Activated CD4-positive, alpha-beta T cell treated with anti-CD3 and anti-CD28 coated beads, Interleukin-2, amount 50 U/mL, for 24 hours (primary cell): Measurements from ENCODE around the gene HOOK2.
A peak's percentile ranks its signal among the peaks of the same experiment; 100 is the strongest.

ENCODE experiments used
- DNase-seq, 2 donors: peaks; one replicate each; pipeline ENCODE4 v3.0.0-alpha.2; 2020; ENCODE audit warnings: low read depth in 1 of 2, low spot score in 1 of 2

Gene HOOK2

DNA sequence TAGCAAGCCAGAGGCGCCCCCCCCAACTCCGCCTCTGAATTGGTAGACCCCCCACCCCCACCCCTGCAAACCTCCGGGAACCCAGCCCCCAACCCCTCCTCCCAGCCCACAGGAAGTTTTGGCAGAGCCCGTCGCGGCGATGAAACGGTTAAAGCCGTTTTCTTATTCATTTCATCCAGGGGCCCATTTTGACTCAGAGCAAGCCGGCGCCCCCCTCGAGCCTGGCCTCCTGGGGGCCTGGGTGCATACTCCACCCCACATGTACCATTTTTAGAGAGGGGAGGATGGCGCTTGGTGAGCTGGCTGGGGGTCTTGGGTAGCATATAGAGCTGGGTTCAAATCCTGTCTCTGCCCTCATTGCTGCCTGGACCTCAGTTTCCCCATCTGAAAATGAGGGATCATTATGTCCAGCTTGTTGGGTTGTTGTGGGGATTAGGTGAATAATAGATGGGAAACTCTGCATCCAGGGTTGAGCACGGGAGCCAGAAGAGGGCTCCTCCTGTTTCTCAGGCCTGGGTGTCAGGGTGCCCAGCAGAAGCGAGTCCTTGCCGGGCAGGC lies 8.0 kb upstream of the HOOK2 start:
- no peak for DNase-seq

DNA sequence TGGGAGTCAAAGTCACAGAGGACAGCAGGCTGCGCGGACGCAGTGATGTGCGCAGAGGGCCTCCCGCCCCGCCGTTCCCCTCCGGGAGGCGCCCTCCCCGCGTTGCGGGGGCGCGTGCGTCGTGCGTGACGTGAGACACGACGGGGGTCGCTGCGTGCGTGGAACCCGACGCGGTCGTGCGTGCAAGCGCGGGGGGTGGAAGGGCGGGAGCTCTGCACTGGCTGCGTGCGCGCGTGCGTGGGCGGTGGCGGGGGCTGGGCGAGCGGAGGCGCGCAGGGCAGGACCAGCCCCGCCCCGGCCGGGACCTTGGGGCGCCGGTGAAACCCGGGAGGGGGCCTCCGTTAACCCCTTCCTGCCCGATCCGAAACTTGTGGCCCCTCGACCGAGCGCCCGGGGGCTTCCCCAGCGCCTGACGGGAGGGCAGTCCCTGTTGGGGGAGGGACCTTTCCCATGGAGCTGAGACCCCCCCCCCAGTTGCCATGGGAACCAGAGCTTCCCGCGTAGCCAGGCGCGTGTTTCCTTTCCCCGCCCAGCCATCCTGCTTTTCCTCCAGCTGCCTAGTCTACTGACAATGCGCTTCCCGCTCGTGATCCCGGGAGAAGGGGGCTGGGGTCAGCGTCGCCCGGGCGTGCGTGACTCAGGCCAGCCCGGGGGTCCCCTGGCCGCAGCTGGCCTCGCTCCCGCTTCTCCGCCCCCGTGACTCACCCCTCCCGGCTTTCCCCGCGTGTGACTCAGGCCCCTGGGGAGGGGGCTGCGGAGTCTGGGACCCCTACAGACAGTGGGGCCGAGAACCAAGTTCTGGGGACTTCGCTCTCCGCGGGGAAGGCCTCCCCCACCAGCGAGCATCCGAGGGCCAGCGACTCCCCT lies 7.3 kb upstream of the HOOK2 start:
- DNase-seq, result peak; percentile 76 to 78

DNA sequence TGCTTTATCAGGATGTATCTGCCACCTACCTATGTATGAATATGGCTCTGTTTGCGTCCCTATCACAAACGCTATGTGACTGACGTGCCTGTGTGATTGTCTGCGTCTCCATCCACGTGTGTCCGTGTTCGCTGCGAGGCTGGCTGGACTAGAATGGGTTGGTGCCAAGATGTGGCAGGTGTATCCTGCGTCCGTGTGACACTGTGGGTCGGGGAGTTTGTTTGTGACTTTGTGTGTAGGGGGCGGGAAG lies 6.7 kb upstream of the HOOK2 start:
- DNase-seq, result no peak

DNA sequence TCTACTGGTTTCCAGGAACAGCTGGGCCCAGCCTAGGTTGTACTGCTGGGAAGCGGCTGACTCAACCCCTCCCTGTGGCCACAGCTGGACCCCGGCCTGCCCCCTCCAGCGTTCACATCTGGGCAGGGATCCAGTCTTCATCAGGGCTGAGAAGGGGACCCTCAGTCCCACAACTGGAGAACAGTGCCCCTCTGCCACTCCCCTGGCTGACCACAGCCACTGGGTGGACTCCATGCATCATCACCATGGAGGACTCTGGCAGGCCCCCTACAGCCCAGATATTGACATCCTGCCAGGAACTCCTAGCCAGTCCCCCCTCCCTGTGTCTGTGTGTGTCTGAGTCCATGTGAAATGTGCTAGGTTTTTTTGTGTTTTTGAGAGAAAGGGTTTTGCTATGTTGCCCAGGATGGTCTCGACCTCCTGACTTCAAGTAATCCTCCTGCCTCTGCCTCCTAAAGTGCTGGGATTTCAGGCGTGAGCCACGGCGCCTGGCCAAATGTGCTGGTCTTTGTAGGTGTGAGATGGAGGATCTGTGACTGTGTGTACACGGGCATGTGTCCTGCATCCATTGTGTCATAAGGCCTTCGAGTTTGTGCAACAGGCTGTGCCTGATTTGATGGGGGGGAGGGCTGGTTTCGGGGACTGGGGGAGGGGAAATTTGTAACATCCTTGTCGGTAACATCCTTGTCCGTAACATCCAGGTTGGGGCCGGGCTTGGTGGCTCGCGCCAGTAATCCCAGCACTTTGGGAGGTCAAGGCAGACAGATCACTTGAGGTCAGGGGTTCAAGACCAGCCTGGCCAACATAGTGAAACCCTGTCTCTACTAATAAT lies 4.0 kb upstream of the HOOK2 start:
- DNase-seq, result no peak

- DNase-seq, result no peak
Measured at GRCh38 chr19:12778905-12779161, 3.5 kb upstream of the HOOK2 start.

DNA sequence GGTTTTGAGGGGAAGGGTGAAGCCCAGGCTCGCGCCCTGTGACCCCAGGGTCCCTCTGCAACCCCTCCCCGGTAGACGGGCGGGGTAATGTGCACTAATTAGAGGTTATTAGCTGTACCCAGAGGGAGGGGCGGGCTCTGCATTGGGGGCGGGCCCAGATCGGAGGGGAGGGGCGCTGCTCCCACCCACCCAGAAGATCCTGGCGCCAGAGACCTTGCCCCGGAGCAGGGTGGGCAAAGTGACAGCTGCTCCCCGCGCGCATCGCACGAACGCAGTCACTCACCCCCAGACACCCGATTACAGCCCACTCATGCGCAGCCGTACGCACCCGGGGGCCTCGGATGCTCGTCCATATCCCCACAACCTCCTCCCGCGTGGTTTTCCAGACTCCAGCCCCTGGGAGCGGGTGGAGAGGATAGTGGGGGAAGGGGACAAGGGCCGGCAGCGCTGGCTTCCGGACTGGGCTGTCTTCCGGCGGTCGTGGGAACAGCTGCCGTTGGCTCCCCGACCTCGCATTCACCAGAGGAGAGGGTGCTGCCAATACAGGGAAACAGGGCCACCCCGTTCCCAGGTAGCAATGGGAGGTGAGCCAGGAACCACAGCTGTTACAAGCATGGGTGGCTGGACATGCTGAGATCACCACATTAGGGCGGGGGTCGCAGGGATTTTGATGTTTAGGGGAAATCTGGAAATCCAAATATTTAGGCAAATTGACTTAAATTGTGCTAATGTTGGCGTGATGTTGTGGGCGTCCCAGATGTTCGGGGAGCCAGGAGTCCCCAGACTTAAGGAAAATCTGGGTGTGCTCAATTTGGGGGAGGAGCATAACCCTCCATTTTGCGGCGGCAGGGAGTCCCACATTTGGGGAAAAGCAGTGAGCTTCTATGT lies 2.9 kb upstream of the HOOK2 start:
- no peak for DNase-seq

- peak; percentile 69 to 73 for DNase-seq
Measured at GRCh38 chr19:12777217-12778016, 2.1 kb upstream of the HOOK2 start.

GRCh38 chr19:12773571-12773970 lies 1.8 kb downstream of the HOOK2 start:
- no peak for DNase-seq

GRCh38 chr19:12772323-12772722 lies 3.0 kb downstream of the HOOK2 start:
- DNase-seq, result no peak

GRCh38 chr19:12770922-12771321 lies 4.4 kb downstream of the HOOK2 start:
- no peak for DNase-seq

DNA sequence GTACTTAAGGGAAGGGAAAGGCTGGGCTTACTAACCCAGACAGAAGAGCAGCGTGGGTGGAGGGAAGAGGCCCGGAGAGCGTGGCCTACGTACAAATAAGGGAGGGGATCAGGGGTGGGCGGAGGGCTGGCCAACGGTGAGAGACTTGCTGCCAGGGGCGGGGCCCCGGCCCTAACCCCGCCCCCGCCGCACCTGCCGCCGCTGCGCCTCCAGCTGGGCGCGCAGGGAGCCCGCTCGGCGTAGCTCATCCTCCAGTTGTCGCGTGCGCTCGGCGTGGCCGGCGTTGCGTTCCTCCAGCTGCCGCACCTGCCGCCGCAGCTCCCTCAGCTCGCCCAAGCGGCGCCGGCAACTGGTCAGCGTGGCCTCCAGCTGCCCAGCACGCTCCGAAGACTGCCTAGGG lies 5.7 kb downstream of the HOOK2 start:
- peak in 1 of 2 donors; percentile 46 for DNase-seq

DNA sequence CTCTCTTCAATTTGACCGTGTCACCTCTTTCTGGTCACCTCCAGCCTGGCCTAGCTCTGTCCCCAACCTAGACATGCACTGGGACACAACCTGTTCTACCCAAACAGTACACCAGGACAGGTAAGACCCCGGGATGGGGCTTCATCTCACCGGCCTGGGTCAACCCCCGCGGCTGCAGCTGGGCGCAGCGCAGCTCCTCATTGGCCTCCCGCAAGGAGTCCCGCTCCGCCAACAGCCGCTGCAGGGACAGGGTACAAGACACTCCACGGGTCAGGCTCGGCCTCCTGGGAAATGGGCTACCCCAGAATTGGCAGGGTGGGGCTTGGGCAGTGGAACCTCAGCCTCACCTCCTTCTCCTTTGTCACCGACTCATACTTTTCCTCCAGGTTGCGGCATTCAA lies 7.7 kb downstream of the HOOK2 start:
- DNase-seq, result no peak

- DNase-seq, result no peak
Measured at GRCh38 chr19:12767150-12767549, 8.2 kb downstream of the HOOK2 start.

DNA sequence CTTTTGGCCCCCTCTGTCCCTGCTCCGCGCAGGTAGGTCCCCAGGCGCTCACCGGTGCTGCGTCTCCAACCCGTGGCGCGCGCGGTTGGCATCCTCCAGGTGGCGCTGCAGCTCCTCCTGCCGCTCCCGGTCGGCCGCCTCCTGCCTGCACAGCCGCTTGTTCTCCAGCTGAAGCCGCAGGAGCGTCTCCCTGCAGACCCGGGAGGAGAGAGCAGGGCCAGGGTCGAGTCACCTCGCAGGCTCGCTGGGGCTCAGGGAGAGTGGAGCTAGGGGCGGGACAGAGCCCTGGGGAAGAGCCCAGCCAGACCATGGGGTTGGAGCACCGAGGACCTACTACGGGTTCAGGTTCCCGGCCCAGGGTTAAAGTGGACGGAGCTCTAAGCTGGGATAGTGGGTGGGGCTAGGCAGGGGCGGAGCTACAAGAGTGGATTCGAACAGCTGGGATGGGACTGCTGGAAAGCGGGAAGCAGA lies 9.3 kb downstream of the HOOK2 start:
- DNase-seq, result peak in 1 of 2 donors; percentile 56

DNA sequence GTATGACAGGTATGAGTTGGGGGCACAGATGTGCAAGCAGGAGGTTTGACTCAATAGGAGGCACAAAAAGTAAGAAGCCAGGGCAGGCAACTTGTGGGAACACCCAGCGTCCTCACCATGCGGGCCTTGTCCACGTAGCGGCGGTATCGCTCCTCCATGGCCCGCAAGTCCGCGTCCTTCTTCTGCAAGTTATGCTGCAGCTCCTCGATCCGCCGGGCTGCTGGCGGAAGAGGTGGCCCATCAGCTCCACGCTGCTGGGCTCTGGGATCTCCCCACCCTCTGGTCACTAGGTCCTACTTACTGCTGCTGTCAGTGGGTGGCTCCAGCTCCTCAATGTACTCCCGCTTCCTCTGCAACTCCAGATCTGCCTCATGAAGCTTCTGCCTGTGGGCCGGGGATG lies 10.7 kb downstream of the HOOK2 start:
- no peak for DNase-seq

DNA sequence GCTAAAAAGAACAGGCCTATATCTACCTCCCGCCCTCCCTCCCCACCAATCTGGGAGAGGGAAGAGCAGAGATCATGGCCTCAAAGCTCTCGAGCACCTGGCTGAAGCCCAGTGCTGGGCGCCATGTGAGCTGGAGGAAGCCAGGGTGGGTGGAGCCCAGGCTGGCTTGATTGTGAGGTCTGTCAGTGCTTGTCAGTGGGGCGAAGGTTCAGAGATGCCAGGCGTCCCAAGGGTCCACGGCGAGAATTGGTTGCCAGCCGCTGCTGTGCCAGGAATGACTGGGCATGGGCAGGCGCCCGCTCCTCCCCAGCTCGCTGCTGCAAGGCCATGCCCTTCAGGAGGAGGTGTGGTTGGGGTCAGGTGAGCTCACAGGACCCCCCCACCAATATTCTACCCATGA lies 12.3 kb downstream of the HOOK2 start:
- DNase-seq, result no peak

DNA sequence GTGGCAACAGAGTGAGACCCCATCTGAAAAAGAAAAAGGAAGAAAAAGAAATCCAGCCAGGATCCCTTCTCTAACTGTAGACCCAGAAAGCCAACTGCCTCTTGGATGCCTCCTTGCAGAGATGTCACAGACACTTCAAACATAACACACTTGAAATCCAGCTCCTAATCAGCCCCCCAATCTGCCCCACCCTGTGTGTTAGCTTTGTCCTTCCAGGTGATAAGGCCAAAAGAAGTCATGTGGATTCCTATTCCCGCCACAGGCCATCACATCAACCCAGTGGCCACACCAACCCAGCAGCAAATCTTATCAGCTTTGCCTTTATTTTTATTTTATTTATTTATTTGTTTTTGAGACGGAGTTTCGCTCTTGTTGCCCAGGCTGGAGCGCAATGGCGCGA lies 15.7 kb downstream of the HOOK2 start:
- DNase-seq, result no peak

DNA sequence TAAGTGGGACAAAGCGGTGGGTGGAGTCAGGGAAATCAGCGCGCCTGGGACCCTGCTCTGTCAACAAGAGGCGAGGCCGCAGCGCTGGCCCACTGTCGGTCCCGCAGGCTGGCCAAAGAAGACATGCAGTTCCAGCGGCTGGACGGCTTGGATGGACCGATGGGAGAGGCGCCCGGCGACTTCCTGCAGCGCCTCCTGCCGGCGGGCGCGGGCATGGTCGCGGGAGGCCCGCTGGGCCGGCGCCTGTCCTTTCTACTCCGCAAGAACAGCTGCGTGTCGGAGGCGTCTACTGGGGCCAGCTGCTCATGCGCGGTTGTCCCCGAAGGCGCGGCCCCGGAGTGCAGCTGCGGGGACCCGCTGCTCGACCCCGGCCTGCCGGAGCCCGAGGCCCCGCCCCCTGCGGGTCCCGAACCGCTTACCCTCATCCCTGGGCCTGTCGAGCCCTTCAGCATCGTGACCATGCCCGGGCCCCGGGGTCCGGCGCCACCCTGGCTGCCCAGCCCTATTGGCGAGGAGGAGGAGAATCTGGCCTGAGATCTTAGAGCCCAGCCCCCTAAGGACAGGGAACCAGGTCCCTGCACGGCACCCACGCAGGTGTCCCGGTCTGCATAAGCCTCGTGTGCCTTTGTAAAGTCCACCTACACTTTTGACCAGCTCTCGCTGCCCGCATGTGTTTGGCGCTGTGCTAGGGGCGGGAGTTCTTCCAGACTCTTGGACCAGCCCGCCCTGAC lies 17.6 kb downstream of the HOOK2 start:
- DNase-seq, result peak; percentile 36 to 49

GRCh38 chr19:12756150-12756883 lies 19.0 kb downstream of the HOOK2 start:
- no peak for DNase-seq
